Central memory CD8-positive, alpha-beta T cell (primary cell): ENCODE results near the gene KCNK10.

Experiments used
- ATAC-seq: fragments of 150-1000 bp; cut with Tn5 transposase; replicated peaks from 2 replicates; pipeline ENCODE4 v1.10.0; 2022; ENCODE audit warnings: mild to moderate bottlenecking, moderate FRiP score, moderate number of reproducible peaks; ENCODE audit not compliant: poor library complexity, severe bottlenecking; ENCODE audit errors: extremely low read depth
- DNase-seq, 2 donors: peaks; one replicate each; pipeline ENCODE4 v3.0.0; 2021; ENCODE audit warnings: low spot score in 2 of 2
- H3K27ac Mint-ChIP-seq: one replicate; pipeline ENCODE4 v1.8.0; 2022; ENCODE audit warnings: low read depth, mild to moderate bottlenecking, moderate library complexity, mixed read lengths
- H3K27me3 Mint-ChIP-seq: one replicate; pipeline ENCODE4 v1.8.0; 2022; ENCODE audit warnings: mixed read lengths
- H3K36me3 Mint-ChIP-seq: one replicate; pipeline ENCODE4 v1.8.0; 2022; ENCODE audit warnings: mild to moderate bottlenecking, moderate library complexity, mixed read lengths; ENCODE audit not compliant: insufficient read depth
- H3K4me1 Mint-ChIP-seq: one replicate; pipeline ENCODE4 v1.8.0; 2022; ENCODE audit warnings: mixed read lengths
- H3K4me3 Mint-ChIP-seq: one replicate; pipeline ENCODE4 v1.8.0; 2022; ENCODE audit warnings: mild to moderate bottlenecking, moderate library complexity, mixed read lengths
- H3K9me3 Mint-ChIP-seq: one replicate; pipeline ENCODE4 v1.8.0; 2022; ENCODE audit warnings: mixed read lengths

KCNK10 gene

GRCh38 chr14:88179716-88180115 lies 143.4 kb downstream of the KCNK10 start:
- Mint-ChIP-seq H3K4me1 (peaks cover 7% of the 10 kb centered on the region), H3K27me3 (no peaks in the 10 kb centered on the region), H3K4me3 (no peak overlapping the region), H3K27ac (no peak overlapping the region), H3K36me3 (no peaks in the 10 kb centered on the region), H3K9me3 (no peaks in the 10 kb centered on the region)
- ATAC-seq (no peak), DNase-seq (no peak)

- peaks cover 30% of the 10 kb centered on the region for H3K27me3 Mint-ChIP-seq
- no peaks in the 10 kb centered on the region for H3K9me3 Mint-ChIP-seq
- H3K27ac Mint-ChIP-seq, result no peak overlapping the region
- no peaks in the 10 kb centered on the region for H3K36me3 Mint-ChIP-seq
- H3K4me1 Mint-ChIP-seq, result peaks cover 16% of the 10 kb centered on the region
- no peak for DNase-seq
- ATAC-seq, result no peak
- H3K4me3 Mint-ChIP-seq, result no peak overlapping the region
Observed at GRCh38 chr14:88170333-88170732, 152.7 kb downstream of the KCNK10 start.

- H3K4me1 Mint-ChIP-seq, result peaks cover 33% of the 10 kb centered on the region
- no peaks in the 10 kb centered on the region for H3K9me3 Mint-ChIP-seq
- H3K27ac Mint-ChIP-seq, result no peak overlapping the region
- no peak overlapping the region for H3K4me3 Mint-ChIP-seq
- H3K36me3 Mint-ChIP-seq, result no peaks in the 10 kb centered on the region
- ATAC-seq (peak; percentile 72), DNase-seq (peak; percentile 29 to 54)
- peaks cover 30% of the 10 kb centered on the region for H3K27me3 Mint-ChIP-seq
Observed at GRCh38 chr14:88168498-88169165, 154.4 kb downstream of the KCNK10 start.

- no peak overlapping the region for H3K27ac Mint-ChIP-seq
- no peak for ATAC-seq
- DNase-seq, result no peak
- H3K36me3 Mint-ChIP-seq, result no peaks in the 10 kb centered on the region
- H3K9me3 Mint-ChIP-seq, result no peaks in the 10 kb centered on the region
- peaks cover 30% of the 10 kb centered on the region for H3K27me3 Mint-ChIP-seq
- no peak overlapping the region for H3K4me3 Mint-ChIP-seq
- peaks cover 34% of the 10 kb centered on the region for H3K4me1 Mint-ChIP-seq
Observed at GRCh38 chr14:88168025-88168424, 155.0 kb downstream of the KCNK10 start.

- H3K36me3 Mint-ChIP-seq, result peaks cover 2% of the 10 kb centered on the region
- ATAC-seq (no peak), DNase-seq (no peak)
- H3K4me1 Mint-ChIP-seq, result peaks cover 34% of the 10 kb centered on the region
- H3K27me3 Mint-ChIP-seq, result peaks cover 19% of the 10 kb centered on the region
- H3K4me3 Mint-ChIP-seq, result no peak overlapping the region
- no peaks in the 10 kb centered on the region for H3K9me3 Mint-ChIP-seq
- no peak overlapping the region for H3K27ac Mint-ChIP-seq
Observed at GRCh38 chr14:88166616-88167015, 156.5 kb downstream of the KCNK10 start.

- Mint-ChIP-seq H3K4me3 (no peak overlapping the region), H3K9me3 (no peaks in the 10 kb centered on the region), H3K4me1 (peaks cover 34% of the 10 kb centered on the region), H3K36me3 (peaks cover 2% of the 10 kb centered on the region), H3K27me3 (peaks cover 3% of the 10 kb centered on the region), H3K27ac (peak overlapping the region; percentile 19)
- DNase-seq, result no peak
- no peak for ATAC-seq
Observed at GRCh38 chr14:88164906-88165534, 158.0 kb downstream of the KCNK10 start.

- Mint-ChIP-seq H3K9me3 (no peaks in the 10 kb centered on the region), H3K36me3 (peaks cover 2% of the 10 kb centered on the region), H3K27ac (peak overlapping the region; percentile 19), H3K27me3 (peaks cover 10% of the 10 kb centered on the region), H3K4me3 (no peak overlapping the region), H3K4me1 (peaks cover 30% of the 10 kb centered on the region)
- no peak for DNase-seq
- peak; percentile 65 for ATAC-seq
Observed at GRCh38 chr14:88163731-88164255, 159.3 kb downstream of the KCNK10 start.

GRCh38 chr14:88156127-88156526 lies 166.9 kb downstream of the KCNK10 start:
- H3K9me3 Mint-ChIP-seq, result no peaks in the 10 kb centered on the region
- no peak overlapping the region for H3K27ac Mint-ChIP-seq
- no peak overlapping the region for H3K4me3 Mint-ChIP-seq
- ATAC-seq (no peak), DNase-seq (no peak)
- no peaks in the 10 kb centered on the region for H3K36me3 Mint-ChIP-seq
- H3K4me1 Mint-ChIP-seq, result no peaks in the 10 kb centered on the region
- peaks cover 10% of the 10 kb centered on the region for H3K27me3 Mint-ChIP-seq

GRCh38 chr14:88154926-88155325 lies 168.1 kb downstream of the KCNK10 start:
- no peaks in the 10 kb centered on the region for H3K4me1 Mint-ChIP-seq
- no peak for ATAC-seq
- peaks cover 10% of the 10 kb centered on the region for H3K27me3 Mint-ChIP-seq
- no peak overlapping the region for H3K4me3 Mint-ChIP-seq
- DNase-seq, result no peak
- no peak overlapping the region for H3K27ac Mint-ChIP-seq
- H3K9me3 Mint-ChIP-seq, result no peaks in the 10 kb centered on the region
- no peaks in the 10 kb centered on the region for H3K36me3 Mint-ChIP-seq

- H3K36me3 Mint-ChIP-seq, result no peaks in the 10 kb centered on the region
- no peak overlapping the region for H3K27ac Mint-ChIP-seq
- no peaks in the 10 kb centered on the region for H3K9me3 Mint-ChIP-seq
- peaks cover 5% of the 10 kb centered on the region for H3K27me3 Mint-ChIP-seq
- ATAC-seq (no peak), DNase-seq (no peak)
- no peak overlapping the region for H3K4me3 Mint-ChIP-seq
- no peaks in the 10 kb centered on the region for H3K4me1 Mint-ChIP-seq
Observed at GRCh38 chr14:88154321-88154720, 168.7 kb downstream of the KCNK10 start.

GRCh38 chr14:88146881-88147649 lies 176.0 kb downstream of the KCNK10 start:
- ATAC-seq (no peak), DNase-seq (no peak)
- Mint-ChIP-seq H3K36me3 (no peaks in the 10 kb centered on the region), H3K4me3 (no peak overlapping the region), H3K4me1 (no peaks in the 10 kb centered on the region), H3K27me3 (no peaks in the 10 kb centered on the region), H3K27ac (no peak overlapping the region), H3K9me3 (no peaks in the 10 kb centered on the region)

- Mint-ChIP-seq H3K27me3 (no peaks in the 10 kb centered on the region), H3K4me3 (no peak overlapping the region), H3K36me3 (no peaks in the 10 kb centered on the region), H3K27ac (no peak overlapping the region), H3K9me3 (no peaks in the 10 kb centered on the region), H3K4me1 (no peaks in the 10 kb centered on the region)
- ATAC-seq (no peak), DNase-seq (no peak)
Observed at GRCh38 chr14:88143810-88144209, 179.3 kb downstream of the KCNK10 start.
